IPS-NIHi11 (cell line): ENCODE data around the gene NKX6-2.
"Not testable (repeated sequence)": the region's sequence is repeated elsewhere in the genome, so short reads cannot be mapped to it uniquely, and the experiment has no call there.

Source experiments
- DNase-seq: peaks from one replicate; pipeline ENCODE4 v3.0.0; 2012; ENCODE audit warnings: mixed read lengths, low spot score

The NKX6-2 gene

DNA sequence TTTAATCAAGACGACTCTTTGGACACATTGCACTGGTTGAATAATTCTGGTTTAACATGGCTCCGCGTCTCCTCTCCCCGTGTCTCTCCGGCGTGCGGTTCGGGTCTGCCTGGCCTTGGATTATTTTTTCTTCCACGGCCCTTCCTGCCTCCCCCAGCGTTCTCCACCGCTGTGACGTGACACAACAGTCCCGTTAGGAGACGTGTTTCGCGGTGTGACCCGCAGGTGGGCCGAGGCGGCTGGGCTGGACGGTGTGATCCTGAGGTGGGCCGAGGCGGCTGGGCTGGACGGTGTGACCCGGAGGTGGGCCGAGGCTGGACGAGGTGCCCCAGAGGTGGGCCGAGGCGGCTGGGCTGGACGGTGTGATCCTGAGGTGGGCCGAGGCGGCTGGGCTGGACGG, 12.0 kb upstream of the NKX6-2 start:
- DNase-seq, result not testable (repeated sequence)

DNA sequence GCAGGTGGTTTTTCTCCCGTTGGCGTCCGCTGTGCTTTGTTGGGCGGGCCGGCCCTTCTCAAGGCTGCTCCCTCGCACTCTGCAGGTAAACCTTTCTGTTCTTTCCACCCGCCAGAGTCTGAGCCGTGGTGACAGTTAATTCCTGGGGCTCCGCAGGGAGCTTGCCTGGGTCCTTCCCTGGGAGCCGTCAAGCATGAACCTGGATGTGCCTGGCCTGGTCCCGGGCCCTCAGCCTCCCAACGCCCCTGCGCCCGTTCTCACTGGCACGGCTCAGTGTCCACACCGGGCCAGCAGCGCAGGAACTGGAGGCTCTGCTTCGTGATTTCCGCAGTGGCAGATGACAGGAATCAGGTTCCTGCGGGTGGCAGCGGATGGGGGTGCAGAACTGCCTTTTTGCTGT, 10.9 kb upstream of the NKX6-2 start:
- no peak for DNase-seq

DNA sequence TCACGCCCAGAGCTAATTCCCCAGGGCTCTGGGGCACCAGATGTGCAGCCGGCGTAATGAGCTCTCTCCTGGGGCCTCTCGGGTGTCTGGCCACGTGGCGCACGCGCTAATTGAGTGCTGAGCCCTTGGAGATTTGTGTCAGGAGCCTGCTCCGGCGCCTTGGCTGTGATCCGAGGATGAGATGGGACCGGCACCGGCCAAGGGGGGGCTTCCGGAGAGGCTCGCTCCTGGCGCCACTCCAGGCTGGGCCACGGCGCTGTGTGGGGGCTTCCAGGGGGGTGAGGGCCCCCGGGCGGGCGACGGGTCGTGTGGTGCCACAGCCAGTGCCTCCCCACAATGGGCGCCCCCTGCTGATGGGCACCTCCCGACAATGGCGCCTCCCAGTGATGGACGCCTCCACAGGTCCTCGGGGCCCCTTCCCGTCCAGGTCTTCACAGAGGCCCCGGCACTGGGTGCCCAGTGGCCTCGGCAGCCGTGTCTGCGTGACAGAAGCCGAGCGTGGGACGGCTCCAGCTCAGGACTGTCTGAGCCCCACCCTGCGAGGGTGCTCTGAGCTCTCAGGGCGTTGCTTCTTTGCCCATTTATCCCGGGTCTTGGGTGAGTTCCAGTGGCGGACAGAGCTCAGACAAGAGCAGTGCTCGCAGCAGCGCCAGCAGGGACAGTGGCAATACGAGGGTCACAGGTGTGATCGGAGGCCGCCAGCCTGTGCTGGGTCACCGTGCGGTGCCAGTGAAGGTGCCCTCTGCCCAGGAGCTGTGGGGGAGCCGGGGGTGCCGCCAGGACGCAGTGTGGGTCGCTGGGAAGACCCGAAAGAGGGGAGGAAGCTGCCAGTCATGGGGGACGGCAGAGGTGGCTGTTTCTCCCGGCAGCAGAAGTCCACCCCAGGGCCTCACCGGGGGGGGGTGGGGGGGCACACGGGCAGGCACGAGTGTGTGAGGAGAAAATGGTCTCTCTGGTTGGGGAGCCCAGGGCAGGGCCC, 8.2 kb upstream of the NKX6-2 start:
- DNase-seq, result no peak

DNA sequence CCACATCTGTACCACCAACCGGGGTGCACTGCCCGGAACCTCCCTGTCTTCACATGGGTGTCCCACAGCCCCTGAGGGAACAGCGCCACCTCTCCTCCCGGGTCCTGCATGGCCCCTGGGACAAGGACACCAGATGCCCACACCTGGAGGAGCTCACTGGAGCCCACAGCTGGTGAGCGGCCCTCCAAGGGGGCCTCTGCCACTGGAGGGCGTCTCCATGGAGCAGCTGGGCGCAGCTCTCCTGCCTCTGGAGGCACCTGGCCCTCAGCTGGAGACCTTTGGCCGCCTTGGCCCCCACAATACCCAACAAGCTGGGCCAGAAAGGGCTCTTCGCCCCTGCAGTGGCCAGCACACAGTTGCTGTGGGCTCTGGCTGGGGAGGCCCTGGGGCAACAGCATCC, 7.3 kb upstream of the NKX6-2 start:
- DNase-seq, result no peak

DNA sequence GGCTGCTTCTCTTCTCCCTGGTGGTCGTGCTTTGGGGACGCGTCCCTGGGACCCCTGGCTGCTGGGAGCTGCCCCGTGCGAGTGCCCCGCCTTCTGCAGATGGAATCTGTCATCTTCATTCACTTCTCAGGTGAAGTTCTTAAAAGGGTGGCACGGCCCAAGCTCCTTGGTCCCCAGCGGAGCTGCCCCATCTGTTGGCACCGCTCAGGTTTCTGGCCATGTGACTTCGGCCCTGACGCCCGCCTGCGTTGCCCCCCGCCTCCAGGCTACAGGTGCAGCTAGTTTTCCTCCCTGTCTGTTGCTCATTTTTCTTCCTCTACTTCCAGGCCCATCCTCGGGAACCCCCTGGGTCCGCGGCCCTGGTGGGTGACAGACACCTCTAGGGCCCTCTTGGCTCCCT, 6.8 kb upstream of the NKX6-2 start:
- no peak for DNase-seq

DNA sequence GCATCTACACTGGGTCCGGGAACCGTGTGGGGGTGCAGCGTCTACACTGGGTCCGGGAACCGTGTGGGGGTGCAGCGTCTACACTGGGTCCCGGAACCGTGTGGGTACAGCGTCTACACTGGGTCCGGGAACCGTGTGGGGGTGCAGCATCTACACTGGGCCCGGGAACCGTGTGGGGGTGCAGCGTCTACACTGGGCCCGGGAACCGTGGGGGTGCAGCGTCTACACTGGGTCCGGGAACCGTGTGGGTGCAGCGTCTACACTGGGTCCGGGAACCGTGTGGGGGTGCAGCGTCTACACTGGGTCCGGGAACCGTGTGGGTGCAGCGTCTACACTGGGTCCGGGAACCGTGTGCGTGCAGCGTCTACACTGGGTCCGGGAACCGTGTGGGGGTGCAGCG, 6.2 kb upstream of the NKX6-2 start:
- DNase-seq, result not testable (repeated sequence)

DNA sequence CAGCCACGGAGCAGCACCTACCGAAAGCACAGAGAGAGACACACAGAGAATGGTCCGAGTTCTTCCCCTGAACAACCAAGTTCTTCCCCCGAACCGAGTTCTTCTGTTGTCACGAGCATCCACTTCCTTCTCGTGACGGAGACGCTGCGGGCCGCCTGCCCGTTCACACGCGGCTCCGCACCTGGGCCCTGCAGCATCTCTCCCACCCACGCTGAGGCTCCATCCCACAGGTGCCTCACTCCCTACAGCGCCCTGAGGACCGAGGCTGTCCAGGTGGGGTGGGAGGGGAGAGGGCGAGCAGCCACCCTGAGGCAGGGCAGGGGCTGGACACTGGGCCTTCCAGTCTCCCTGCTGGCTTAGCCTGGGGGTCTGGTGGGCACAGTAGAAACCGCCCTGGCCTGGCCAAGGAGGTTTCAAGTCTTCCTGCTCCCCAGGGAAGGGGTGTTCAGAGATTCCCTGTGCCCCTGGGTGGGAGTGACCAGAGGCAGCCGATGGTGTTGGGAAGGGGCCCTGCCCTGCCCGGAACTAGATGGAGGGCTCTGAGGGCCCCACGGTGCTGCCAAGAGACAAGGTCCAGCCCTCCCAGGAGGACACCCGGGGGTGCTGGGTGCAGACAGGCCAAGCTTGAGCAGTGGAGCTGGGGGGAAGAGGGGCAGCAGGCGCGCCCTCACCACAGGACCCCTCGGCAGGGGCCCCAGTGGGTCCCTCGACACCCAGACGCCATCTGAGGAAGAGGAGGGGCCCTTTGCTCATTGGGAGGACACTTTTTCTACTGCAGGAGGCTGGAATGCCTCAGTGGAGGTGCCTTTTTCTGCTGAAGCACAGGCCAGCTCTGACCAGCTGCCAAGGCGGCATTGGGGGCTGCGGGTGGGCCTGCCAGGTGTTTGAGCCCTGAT, 5.2 kb upstream of the NKX6-2 start:
- DNase-seq, result no peak

DNA sequence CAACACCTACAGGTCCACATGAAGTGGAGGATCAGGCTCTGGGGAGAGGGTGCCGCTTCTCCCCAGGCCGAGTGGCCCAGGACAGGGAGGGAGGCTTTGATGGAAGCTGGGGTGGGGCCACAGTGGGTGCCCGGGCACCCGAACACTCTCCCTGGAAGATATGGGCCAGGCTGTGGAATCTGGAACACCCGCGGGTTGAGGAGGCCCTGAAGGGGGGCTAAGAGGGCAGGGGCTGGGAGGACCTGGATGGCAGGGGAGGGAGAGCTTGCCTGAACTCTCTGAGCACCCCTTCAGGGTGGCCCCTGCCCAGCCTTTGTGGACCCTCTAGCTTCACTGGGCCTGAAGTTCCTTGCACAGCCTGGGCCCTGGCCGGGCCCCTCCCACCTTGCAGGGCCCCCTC, 4.5 kb upstream of the NKX6-2 start:
- no peak for DNase-seq

DNA sequence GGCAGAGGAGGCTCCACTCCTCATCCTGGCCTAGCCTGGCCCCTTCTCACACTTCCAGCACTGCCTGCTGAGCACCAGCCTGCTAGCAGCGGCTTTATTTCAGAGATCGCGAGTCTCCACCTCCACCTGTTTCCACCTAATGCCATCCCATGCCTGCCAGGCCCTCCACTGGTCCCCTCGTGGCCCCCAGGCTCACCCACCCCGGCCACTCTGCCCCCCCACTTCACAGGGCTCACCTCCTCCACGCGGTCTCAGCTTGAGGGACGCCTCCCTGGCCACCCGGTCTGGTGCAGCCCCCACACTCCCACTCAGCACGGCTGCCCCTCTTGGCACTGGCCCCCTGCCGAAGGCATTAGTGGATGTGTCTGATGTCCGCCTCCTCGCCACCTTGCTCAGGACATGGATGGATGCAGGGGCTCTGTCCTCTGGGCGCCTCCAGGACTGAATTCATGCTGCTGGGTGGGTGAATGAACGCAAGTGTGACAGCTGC, 3.8 kb upstream of the NKX6-2 start:
- no peak for DNase-seq

DNA sequence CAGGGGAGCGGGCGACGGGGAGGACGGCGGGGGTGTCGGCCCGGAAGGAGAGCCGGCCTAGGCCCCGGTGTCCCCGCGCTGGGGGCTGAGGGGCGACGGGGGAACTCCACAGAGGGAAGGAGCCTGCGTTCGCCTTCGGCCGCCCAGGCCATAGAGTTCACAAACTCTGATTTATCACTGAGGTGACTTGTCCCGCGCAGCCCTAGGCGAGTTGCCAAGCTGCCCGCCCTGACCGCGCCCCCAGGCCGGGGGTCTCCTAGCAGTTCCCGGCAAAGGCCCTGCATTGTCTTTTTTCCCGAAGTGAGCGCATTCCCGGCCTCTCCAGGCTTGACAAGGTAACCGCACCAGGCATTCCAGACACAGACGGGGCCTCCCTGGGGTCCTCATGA, 2.9 kb upstream of the NKX6-2 start:
- no peak for DNase-seq

DNA sequence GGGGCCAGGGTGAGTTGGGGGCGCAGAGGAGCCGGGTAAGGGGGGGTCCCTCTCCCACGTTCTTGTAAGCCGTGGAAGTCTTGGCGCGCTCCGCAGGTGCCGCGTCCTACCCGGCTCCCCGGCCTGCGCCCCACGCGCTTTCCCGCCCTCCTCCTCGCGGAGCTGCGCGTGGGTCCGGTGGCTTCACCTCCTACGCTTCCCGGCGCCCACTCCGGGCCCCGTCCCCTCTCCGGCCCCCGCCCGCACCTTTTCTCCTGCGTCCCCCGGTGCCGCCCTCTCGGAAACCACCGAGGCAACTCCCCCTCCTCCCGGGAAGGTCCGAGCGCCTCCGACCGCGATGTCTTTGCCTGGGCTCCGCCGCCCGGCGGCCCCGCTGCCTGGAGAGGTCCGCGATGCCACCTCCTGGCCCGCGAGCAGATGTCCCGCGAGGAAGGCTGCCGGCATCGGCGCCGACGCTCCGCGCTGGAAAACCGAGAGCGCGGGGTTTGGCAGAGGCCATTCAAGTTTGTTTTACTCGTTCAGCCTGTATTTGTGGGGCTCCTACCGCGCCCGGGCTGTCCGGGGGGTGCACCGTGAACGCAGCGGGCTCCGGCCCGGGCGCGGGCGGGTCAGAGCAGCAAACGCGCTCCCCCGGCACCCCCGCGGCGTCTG, 2.4 kb upstream of the NKX6-2 start:
- DNase-seq, result peak; percentile 77

DNA sequence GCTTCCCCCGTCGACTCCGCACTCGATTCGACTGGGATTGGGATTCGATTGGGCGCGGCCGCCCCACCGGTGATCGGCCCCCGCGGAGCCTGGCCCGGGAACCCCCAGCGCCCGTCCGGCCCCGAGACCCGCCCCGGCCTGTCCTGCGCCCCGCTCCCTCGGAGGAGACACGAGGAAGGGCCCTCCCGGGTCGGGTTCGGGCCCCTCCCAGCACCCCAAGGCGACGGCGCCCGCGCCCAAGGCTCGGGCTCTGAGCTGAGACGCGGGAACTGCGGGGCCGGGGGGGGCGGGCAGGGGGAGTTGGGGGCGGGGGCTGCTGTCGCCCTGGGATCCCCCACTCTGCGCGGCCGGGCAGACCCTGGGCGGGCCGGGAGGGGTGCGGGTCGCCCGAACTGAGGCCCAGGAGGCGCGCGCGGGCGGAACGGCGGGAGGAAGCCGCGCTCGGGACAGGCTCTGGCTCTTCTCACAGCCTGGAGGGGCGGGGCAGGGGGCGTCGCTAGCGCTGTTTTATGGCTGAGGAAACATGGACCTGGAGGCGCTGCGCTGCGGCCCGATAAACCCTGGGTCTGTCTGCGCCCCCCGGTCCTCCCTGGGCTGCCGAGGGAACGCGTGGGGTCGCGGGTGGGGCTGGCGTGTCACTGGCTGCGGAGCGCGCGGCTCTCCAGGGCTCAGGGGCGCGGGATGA, 1.7 kb upstream of the NKX6-2 start:
- DNase-seq, result peak; percentile 86

DNA sequence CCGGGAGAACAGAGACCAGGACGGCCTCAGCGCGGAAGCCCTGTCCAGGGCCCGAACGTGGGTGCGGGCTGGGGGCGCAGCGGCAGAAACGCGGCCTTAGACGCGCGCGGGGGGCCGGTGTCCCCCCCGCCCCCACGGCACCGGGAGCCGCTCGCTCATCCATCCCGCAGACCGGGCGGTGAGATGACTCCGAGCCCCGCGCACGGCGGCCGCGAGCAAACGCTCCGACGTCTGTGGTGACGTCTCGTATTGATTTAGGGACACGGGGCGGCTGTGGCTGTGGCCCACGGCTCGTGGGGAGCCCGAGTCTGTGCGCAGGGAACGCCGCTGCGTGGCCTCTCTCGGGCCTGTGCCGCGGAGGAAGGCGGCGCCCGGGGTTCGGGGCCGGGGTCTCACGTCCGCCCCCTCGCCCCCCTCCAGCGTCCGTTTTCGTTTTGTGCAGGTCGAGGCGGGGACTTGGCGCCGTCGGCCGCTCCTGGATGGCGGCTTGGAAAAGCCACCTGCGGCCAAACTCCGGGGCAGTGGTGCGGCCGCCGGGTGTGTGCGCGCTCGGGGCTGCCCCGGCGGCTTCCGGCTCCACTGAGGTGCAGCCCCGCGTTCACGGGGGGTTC, 1.0 kb upstream of the NKX6-2 start:
- peak; percentile 67 for DNase-seq

DNA sequence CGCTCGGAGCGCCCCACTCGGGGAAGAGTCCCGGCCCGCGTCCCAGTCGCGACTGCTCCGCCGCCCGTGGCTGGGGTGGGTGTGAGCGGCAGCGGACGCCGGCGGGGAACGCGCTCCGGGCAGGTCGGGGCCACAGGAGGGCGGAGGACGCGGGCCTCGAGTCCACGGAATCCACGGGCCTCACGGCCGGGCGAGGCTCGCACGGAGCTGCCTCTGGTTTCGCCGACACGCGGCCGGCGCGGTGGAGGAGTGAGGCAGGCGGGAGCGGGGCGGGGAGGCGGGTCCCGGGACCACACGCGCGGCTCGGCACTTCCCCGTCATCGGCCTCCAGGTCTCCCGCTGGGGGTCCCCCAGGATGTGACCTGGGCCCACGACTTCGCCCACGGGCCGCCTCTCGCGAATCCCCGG, 533 bp upstream of the NKX6-2 start:
- DNase-seq, result no peak

DNA sequence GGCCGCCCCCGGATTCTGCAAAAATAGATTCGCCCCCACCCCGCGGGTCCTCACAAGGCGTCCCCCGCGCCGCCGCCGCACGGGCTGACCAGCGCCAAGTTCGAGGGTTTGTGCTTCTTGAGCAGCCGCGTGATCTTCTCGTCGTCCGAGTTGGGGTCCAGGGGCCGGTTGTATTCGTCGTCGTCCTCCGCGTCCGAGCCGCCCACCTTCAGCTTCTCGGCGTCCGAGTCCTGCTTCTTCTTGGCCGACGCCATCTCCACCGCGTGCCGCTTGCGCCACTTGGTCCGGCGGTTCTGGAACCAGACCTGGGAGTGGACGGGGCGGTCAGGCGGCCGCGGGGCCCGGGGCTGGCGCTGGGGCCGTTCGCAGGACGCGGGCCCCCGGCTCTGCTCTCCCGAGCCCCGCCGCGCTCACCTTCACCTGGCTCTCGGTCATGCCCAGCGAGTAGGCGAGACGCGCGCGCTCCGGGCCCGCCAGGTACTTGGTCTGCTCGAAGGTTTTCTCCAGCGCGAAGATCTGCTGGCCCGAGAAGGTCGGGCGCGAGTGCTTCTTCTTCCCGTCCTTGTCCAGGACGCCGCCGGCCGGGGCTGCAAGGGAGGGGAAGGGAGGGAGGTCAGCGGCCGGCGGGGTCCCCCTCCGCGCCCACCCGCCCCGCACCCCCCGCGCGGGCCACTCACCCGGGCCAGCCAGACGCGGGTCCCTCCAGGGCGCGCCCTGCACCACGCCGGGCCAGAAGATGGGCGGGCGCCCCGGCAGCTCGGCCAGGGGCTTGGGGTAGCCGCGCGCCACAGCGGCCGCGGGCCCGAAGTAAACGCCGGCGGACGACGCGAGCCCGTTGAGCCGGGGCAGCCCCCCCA, 853 bp downstream of the NKX6-2 start:
- no peak for DNase-seq

DNA sequence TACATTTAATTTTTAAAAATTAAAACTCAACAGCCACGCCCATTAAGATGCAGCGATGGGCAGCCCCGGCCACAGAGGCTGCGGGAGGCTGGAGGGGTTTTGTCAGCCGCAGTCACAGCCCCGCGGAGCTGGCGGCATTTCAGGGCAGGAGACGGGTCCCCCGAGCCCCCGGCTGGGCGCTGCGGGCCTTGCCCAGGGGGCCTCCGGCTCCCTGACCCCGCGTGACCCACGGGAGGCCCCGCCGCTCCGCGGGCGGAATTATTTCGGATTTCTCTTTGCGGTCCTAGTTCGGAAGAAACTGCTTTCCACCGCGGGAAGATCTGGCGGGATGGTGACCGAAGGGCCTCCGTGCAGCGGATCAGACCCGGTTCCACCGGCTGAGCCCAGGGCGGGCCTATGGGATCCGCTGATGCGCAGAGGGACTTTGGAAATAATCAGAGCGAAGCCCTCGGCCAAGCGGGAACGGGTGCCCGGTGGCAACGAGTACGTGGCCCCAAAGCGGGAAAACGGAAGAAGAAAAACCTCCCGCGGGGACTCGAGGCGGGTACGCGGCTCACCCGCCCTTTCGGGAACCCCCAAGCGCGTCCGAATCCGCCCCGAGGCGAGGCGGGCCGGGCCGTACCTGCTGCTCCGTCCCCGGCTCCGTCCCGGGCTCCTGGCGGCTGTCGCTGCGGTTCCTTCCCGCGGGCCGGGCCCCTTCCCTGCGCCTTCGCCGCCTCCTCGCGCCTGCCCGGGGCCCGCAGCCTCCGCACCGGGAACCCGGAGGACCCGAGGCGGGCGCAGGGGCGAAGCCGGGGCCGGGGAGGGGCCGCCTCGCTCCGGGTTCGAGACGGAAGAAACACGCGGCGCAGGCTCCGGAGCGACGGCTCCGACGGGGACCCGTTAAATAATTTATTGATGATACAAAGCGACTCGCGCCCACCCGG, 1.7 kb downstream of the NKX6-2 start:
- no peak for DNase-seq

DNA sequence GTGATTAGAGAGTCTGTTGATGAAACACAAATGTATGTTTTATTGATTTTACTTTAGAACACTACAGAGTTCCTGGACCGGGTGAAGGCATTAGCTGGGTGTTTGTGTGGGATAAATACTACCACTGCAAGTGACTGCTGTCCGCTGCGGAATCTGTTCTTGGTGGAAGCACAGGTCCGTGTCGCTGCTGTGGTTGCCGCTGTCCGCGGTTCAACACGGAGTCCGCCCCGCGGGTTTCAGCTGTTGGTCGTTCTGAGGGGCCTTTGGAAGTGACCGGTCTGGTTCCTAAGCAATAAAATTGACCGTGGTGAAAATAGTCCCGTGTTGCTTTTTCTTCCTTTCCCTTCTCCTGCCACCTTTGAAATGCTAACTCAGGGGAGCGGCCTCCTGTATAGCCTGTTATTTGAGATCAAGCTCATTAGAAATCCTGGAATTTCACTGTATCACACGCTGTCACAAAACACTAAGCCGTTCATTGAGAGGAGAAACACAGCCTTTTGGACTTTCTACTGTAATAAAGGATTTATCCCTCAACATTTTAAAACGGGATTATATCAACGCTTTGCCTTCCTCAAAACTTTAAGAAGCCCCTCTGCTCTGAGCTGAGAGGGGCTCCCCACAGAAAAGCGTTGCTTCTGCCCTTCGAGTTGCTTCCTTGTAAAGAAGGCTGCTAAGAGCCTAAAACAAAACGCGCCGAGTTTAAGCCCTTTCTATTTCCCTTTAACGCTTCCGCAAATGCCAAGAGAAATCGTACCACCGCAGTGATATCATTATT, 2.6 kb downstream of the NKX6-2 start:
- DNase-seq, result no peak

DNA sequence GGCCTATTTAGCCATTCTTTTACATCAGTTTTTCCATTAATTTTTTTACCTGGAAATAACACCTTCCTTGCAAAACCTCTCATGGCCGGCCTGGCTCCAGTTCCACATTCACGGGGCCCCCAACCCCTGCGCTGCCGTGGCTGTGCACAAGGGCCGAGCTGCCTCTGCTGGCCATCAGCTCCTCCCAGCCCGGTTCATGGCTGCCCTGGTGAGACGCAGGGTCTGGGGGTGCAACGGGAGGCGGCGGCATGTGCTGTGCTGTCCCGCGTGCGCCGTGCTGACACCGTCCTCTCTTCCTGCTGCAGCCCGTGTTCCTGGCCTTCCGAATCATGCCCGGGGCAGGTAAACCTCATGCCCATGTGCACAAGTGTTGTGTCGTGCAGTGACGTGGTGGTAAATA, 4.4 kb downstream of the NKX6-2 start:
- no peak for DNase-seq
